ENCODE data around the gene KRT14. TPM values are rescaled to one million over a fixed set of nuclear protein-coding genes. Genes with fewer than 3 reads are reported as not detected.

The KRT14 gene
- total and polyA plus RNA-seq, 2 of the 4 experiments (the other 2 are of a cell fraction), result not detected

- ChIA-PET CTCF (interaction anchor here (1.7 kb wide), 1 partner anchor 92 kb away, joined by 7 read pairs; no protein-coding TSS in a partner anchor), POLR2A (ENCODE audit: unreplicated experiment) (no interaction called here)
- dilution Hi-C loops (cut with HindIII; ENCODE audit: low sequenced_read_pairs, unreplicated experiment) (no loop called here), intact Hi-C loops (cut with micrococcal nuclease) (no loop called here), in situ Hi-C loops (cut with MboI; ENCODE audit: low sequenced_read_pairs) (loop anchor here (10.0 kb wide), 1 partner anchor 752 kb away; no protein-coding TSS in a partner anchor)
- H3K23ac ChIP-seq (ENCODE audit: low read depth, low read length), result no peak overlapping the region
- no peaks in the 10 kb centered on the region for H4K20me1 ChIP-seq (ENCODE audit: insufficient read depth, low read length)
- ATAC-seq (ENCODE audit: low read depth) (no peak), DNase-seq (no peak)
- H2AK9ac ChIP-seq (replicated peaks; ENCODE audit: low read depth, low read length, poor library complexity), result no peak overlapping the region
- H3K9ac ChIP-seq (ENCODE audit: low read depth, low read length), result no peak overlapping the region
- no peak overlapping the region for H3K27ac ChIP-seq (ENCODE audit: insufficient read depth, low read length)
- H2BK5ac ChIP-seq (ENCODE audit: low read depth, low read length, poor library complexity, severe bottlenecking), result no peak overlapping the region
- H3K36me3 ChIP-seq (ENCODE audit: control insufficient read depth, insufficient read depth, low read length), result no peaks in the 10 kb centered on the region
- H3K9me3 ChIP-seq (ENCODE audit: control insufficient read depth, insufficient read depth, low read length), result no peaks in the 10 kb centered on the region
- TF ChIP-seq, protein P1, sequence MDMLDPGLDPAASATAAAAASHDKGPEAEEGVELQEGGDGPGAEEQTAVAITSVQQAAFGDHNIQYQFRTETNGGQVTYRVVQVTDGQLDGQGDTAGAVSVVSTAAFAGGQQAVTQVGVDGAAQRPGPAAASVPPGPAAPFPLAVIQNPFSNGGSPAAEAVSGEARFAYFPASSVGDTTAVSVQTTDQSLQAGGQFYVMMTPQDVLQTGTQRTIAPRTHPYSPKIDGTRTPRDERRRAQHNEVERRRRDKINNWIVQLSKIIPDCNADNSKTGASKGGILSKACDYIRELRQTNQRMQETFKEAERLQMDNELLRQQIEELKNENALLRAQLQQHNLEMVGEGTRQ (IDR thresholded peaks at IDR 0.05; ENCODE audit: low read depth, low read length), result no peak
- TF ChIP-seq, protein P2, sequence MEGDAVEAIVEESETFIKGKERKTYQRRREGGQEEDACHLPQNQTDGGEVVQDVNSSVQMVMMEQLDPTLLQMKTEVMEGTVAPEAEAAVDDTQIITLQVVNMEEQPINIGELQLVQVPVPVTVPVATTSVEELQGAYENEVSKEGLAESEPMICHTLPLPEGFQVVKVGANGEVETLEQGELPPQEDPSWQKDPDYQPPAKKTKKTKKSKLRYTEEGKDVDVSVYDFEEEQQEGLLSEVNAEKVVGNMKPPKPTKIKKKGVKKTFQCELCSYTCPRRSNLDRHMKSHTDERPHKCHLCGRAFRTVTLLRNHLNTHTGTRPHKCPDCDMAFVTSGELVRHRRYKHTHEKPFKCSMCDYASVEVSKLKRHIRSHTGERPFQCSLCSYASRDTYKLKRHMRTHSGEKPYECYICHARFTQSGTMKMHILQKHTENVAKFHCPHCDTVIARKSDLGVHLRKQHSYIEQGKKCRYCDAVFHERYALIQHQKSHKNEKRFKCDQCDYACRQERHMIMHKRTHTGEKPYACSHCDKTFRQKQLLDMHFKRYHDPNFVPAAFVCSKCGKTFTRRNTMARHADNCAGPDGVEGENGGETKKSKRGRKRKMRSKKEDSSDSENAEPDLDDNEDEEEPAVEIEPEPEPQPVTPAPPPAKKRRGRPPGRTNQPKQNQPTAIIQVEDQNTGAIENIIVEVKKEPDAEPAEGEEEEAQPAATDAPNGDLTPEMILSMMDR (conservative IDR thresholded peaks at IDR 0.05; ENCODE audit: low read depth, low read length), result no peak
- TF ChIP-seq RFX5 (IDR thresholded peaks at IDR 0.05; ENCODE audit: low read depth, low read length) (no peak), BHLHE40 (IDR thresholded peaks at IDR 0.05; ENCODE audit: low read depth, low read length) (no peak), MXI1 (IDR thresholded peaks at IDR 0.05; ENCODE audit: borderline replicate concordance, low read depth, low read length) (no peak), SMC3 (IDR thresholded peaks at IDR 0.05; ENCODE audit: low read depth, low read length) (no peak), POLR2A (IDR thresholded peaks at IDR 0.05; ENCODE audit: low read depth, low read length) (no peak), ELK1 (IDR thresholded peaks at IDR 0.05; ENCODE audit: borderline replicate concordance, low read depth, low read length) (no peak), MAZ (IDR thresholded peaks at IDR 0.05; ENCODE audit: borderline replicate concordance, low read depth, low read length) (no peak), CHD1 (IDR thresholded peaks at IDR 0.05; ENCODE audit: low read depth, low read length) (no peak), MAFK (IDR thresholded peaks at IDR 0.05; ENCODE audit: low read depth, low read length) (no peak), NFE2L2 (IDR thresholded peaks at IDR 0.05; ENCODE audit: low read depth, low read length) (no peak), FOS (IDR thresholded peaks at IDR 0.05; ENCODE audit: low read depth, low read length) (no peak), RAD21 (IDR thresholded peaks at IDR 0.05; ENCODE audit: low read length) (no peak), CEBPB (IDR thresholded peaks at IDR 0.05; ENCODE audit: low read depth, low read length) (no peak), RCOR1 (IDR thresholded peaks at IDR 0.05; ENCODE audit: insufficient replicate concordance, low read length) (no peak)
- no peak overlapping the region for H2BK15ac ChIP-seq (ENCODE audit: low read depth, low read length)
- no peak overlapping the region for H3K18ac ChIP-seq (ENCODE audit: low read depth, low read length)
- H3K27me3 ChIP-seq (ENCODE audit: control insufficient read depth, insufficient read depth, low read length), result peaks cover 48% of the 10 kb centered on the region
- no peak overlapping the region for H2BK20ac ChIP-seq (ENCODE audit: low read depth, low read length)
- H2AFZ ChIP-seq (replicated peaks; ENCODE audit: low read length, poor library complexity), result no peak overlapping the region
- H2BK120ac ChIP-seq (ENCODE audit: low read depth, low read length), result no peak overlapping the region
- H3K79me1 ChIP-seq (ENCODE audit: low read depth in 1 of 2, low read length in 2 of 2), result no peaks in the 10 kb centered on the region
- WGBS, 2 experiments (ENCODE audit: extremely low coverage in 2 of 2, insufficient read length in 1 of 2), result 100% methylated on average over 1 of the region's 9 CpGs; no CpG with 5 or more reads in 1 of the 2 experiments
- no TSS peak for BruUV-seq (replicated peaks)
- no peak overlapping the region for H4K91ac ChIP-seq (ENCODE audit: insufficient read depth, low read depth, low read length)
- no peak overlapping the region for H3K4me2 ChIP-seq (ENCODE audit: low read depth, low read length)
- H4K5ac ChIP-seq (ENCODE audit: low read depth, low read length), result no peak overlapping the region
- no peak overlapping the region for H3K56ac ChIP-seq (ENCODE audit: extremely low read depth, insufficient read depth, low read length)
- H4K8ac ChIP-seq (ENCODE audit: low read depth in 2 of 2, low read length in 2 of 2), result no peak overlapping the region
- H3K9me1 ChIP-seq (ENCODE audit: insufficient read depth, low read length), result no peaks in the 10 kb centered on the region; the same call in 1 of the 2 replicates
- no peak overlapping the region for H3K14ac ChIP-seq (replicated peaks; ENCODE audit: low read depth, low read length)
- no peak overlapping the region for H3K4me3 ChIP-seq (ENCODE audit: insufficient read depth, low read depth, low read length)
- no peaks in the 10 kb centered on the region for H3K4me1 ChIP-seq (ENCODE audit: control insufficient read depth, insufficient read depth, low read length)
- no peak overlapping the region for H3K4ac ChIP-seq (ENCODE audit: low read depth, low read length)
- H2AK5ac ChIP-seq (ENCODE audit: low read depth, low read length), result no peak overlapping the region
Observed at GRCh38 chr17:41556931-41557330, 29.8 kb downstream of the KRT14 start.

All from IMR-90 (cell line).